ENCODE data around the gene PANK4.

PANK4 gene

DNA sequence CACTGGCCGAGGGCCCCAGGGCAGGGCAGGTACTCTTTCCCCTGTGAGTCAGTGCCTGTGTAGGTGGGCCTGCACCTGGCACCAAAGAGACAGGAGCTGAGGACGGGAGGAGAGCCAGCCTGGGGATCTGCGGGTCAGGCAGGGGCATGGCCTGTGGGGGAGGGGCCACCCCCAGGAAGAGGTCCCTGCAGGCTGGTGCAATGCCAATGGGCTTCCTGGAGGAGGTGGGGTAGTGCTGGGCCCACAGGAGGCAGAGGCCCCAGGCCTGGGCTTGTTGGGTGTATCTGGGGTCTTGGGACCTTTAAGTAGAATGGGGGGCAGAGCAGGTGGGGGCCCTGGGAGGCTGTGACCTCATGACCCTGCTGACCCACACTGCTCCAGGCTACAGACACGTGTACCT lies 27.1 kb downstream of the PANK4 start:
- TF ChIP-seq, protein P1, sequence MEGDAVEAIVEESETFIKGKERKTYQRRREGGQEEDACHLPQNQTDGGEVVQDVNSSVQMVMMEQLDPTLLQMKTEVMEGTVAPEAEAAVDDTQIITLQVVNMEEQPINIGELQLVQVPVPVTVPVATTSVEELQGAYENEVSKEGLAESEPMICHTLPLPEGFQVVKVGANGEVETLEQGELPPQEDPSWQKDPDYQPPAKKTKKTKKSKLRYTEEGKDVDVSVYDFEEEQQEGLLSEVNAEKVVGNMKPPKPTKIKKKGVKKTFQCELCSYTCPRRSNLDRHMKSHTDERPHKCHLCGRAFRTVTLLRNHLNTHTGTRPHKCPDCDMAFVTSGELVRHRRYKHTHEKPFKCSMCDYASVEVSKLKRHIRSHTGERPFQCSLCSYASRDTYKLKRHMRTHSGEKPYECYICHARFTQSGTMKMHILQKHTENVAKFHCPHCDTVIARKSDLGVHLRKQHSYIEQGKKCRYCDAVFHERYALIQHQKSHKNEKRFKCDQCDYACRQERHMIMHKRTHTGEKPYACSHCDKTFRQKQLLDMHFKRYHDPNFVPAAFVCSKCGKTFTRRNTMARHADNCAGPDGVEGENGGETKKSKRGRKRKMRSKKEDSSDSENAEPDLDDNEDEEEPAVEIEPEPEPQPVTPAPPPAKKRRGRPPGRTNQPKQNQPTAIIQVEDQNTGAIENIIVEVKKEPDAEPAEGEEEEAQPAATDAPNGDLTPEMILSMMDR (IDR thresholded peaks at IDR 0.05), result no peak
- H3K4me3 ChIP-seq, result no peak overlapping the region

GRCh38 chr1:2498648-2499047 lies 27.7 kb downstream of the PANK4 start:
- H3K4me3 ChIP-seq, result no peak overlapping the region
- TF ChIP-seq, protein P1 (IDR thresholded peaks at IDR 0.05), result no peak
- no peak for DNase-seq (ENCODE audit: low spot score)
- no peak overlapping the region for H3K27ac ChIP-seq

More for the DNA sequence above, 27.1 kb downstream of the PANK4 start:
- DNase-seq (ENCODE audit: low spot score), result no peak
- H3K27ac ChIP-seq, result no peak overlapping the region

- no peak overlapping the region for H3K4me3 ChIP-seq
- DNase-seq (ENCODE audit: low spot score), result no peak
- TF ChIP-seq, protein P1 (IDR thresholded peaks at IDR 0.05), result no peak
- no peak overlapping the region for H3K27ac ChIP-seq
Observed at GRCh38 chr1:2497891-2498290, 28.5 kb downstream of the PANK4 start.

GRCh38 chr1:2496746-2497145 lies 29.6 kb downstream of the PANK4 start:
- no peak for DNase-seq (ENCODE audit: low spot score)
- no peak overlapping the region for H3K4me3 ChIP-seq
- TF ChIP-seq, protein P1 (IDR thresholded peaks at IDR 0.05), result no peak
- no peak overlapping the region for H3K27ac ChIP-seq

DNA sequence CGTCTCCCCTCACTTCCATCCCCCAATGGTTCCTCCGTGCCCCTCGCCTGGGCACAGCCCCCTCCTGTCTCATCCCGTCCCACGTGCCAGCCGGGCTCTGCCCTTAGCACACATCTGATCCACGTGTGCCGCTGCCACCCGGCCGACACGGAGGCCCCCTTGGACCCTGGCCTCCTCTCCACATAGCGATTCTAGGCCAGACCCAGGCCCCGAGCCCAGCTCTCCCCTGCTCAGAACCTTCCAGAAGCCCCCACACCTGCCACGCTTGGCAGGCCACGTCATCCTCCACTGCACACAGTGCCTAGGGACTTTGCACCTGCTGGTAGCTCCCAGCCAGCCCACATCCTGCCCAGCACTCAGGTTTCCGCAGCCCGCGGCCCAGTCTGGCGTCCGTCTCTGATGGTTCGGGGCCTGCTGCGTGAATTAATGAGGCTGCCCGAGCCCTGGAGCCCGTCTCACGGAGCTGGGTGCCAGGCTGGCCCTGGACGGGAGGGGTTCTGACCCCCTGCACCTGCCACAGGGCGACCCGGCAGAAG lies 30.2 kb downstream of the PANK4 start:
- TF ChIP-seq, protein P1 (IDR thresholded peaks at IDR 0.05), result no peak
- Histone ChIP-seq H3K27ac (no peak overlapping the region), H3K4me3 (no peak overlapping the region)
- no peak for DNase-seq (ENCODE audit: low spot score)

- DNase-seq (ENCODE audit: low spot score), result no peak
- no peak overlapping the region for H3K4me3 ChIP-seq
- H3K27ac ChIP-seq, result no peak overlapping the region
- TF ChIP-seq, protein P1 (IDR thresholded peaks at IDR 0.05), result no peak
Observed at GRCh38 chr1:2495546-2495945, 30.9 kb downstream of the PANK4 start.

GRCh38 chr1:2495026-2495425 lies 31.4 kb downstream of the PANK4 start:
- no peak overlapping the region for H3K4me3 ChIP-seq
- H3K27ac ChIP-seq, result no peak overlapping the region
- no peak for DNase-seq (ENCODE audit: low spot score)
- TF ChIP-seq, protein P1 (IDR thresholded peaks at IDR 0.05), result no peak

Measured in coronary artery (tissue), 2 donors.